ENCODE results near the gene SLC30A10.
A peak's percentile ranks its signal among the peaks of the same experiment; 100 is the strongest.
"Not testable (repeated sequence)": the region's sequence is repeated elsewhere in the genome, so short reads cannot be mapped to it uniquely, and the experiment has no call there.

Gene SLC30A10

DNA sequence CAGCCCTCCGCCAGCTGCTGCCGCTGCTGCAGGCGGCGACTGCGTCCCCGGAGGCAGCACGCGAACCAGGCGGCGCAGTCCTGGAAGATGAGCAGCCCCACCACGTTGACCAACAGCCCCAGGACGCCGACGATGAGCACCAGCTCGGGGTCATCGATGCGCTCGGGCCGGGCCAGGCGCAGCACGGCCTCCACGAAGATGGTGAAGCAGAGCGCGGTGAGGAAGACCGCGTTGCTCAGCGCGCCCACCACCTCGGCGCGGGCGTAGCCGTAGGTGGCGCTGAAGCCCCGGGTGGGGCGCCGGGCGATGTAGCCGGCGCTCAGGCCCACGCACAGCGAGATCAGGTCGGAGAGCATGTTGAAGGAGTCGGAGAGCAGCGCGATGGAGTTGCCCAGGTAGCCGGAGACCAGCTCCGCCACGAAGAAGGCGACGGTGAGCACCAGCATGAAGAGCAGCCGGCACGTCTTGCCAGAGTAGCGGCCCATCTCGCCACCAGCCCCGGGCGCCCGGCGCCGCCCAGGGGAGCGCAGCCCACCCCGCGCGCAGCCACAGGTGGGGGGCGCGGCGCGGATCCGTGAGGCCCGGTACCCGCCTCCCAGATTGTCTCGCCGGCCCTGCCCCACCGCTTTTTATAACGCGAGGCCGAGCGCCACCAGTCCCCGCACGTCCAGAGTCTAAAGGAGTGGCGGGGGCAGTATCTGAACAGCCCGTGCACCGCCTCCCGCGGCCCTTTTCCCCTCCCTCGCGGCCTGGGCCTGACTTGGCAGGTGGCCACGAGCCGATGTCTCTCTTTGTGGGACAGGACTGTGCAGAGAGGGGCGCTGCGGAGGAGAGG is at the start of gene SLC30A10:
SLC30A10 (minus strand) TSS at position 602 of the 835 bp plus-strand sequence; CDS start at position 485, 117 bp downstream.
- DNase-seq: peak in 1 of 3 donors; percentile 12

DNA sequence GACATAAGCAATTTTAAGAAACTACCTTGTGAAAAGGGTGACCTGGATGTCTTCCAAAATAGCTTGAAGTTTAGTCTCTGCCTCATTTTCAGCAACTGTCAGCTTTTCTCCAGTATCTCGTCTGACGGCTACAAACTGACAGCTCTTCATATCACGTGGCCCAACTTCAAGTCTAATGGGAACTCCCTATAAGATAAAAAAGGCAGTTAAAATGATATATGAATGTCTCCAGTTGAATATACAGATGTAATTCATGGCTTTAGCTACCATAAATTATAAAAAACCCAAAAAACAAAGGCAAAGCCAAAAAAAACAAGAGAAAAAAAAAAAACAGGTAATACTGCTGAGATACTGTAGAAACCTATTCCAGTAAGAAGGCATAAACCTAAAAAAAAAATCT is 44.9 kb upstream of the SLC30A10 start:
- no peak for DNase-seq

DNA sequence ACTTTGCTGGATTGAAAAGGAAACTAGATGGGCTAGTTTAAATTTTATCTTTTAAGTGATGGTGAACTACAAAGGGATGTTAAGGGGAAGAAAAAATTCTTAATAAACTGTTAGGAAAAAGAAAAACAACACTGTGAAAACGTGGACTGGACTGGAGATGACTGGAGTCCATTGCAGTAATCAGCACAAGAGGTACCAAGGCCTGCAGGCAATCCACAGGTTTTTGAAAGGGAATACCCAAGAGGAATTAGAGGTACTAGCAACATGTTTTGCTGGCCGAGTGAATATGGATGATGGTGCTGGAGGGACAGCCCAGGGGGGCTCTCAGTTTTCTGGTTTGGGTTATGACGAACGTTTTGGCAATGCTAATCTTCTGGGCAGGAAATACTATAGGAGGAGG is 39.0 kb upstream of the SLC30A10 start:
- no peak for DNase-seq

DNA sequence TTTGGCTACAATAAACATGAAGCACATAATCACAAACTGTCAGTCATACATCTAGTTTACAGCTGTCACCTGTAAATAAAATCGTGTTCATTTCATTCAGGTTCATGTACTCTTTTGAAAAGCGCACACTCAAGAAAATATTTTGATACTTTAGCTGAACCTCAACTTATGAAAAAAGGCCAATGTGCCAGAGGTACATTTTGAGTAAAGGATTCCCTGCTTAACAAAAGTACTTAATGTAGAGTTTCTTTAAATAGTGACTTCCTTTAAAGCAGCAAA is 37.7 kb upstream of the SLC30A10 start:
- DNase-seq: no peak

DNA sequence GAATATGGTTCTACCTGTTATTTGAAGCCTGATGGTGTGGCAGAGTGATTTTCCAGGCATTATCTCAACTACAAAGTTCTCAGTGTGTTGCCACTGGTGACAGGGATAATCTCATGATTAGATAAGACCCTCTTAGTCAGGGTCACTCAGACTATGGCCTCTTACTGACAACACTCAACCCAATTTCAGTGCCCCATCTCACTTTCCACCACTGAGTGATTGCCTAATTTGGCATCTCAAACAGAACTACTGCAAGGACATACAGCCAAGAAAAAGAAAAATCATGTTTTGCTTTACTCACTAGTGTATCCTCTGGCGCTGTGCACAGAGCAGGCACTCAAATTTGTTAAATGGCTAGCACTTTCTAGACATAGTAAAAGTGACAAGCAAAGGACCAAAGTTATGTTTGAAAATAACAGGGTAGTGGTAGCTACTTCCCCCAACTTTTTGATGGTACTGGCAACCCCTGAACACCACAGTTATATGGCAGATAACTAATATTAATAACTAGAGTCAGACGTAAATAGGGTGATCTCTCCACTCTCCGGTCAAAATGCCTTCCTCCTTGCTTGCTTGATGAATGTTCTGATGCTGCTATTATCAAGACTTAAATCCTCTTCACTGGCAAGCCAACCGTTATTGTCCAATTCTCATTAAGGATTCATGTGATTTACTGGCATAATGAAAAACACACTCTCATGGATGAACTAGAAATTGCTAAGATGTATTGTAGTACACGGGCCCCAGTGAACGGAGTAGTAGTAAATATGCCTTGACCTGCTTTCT is 37.1 kb upstream of the SLC30A10 start:
- no peak for DNase-seq

DNA sequence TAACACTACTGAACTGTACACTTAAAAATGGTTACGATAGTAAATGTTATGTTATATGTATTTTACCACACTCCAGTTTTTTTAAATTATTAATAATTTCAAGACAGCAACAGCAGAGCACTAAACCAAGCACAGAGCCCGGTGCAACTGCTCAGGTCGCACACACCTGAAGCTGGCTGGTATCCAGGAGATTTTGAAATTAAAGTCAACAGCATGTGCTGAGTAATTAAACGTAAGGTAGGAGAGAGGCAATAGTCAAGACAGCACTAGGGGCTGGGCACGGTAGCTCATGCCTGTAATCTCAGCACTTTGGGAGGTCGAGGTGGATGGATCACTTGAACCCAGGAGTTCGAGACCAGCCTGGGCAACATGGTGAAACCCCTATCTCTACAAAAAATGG is 35.1 kb upstream of the SLC30A10 start:
- DNase-seq: no peak

DNA sequence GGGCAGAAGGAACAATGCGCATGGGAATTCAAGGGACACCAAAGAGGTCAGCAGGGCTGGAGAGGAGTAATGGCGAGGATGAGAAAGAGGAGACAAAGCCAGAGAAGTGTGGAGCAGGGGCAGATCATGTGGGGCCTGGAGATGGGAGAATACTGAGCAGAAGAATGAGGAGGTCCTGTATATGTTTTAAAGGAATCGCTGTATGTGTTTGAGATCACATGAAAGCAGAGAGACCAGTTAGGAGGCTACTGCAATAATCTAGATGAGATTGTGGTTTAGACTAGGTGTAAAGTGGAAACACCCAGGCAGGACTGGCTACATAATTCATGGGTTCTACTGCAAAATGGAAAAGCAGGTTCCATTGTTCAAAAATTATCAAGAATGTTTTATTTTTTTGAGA is 33.3 kb upstream of the SLC30A10 start:
- DNase-seq: no peak

DNA sequence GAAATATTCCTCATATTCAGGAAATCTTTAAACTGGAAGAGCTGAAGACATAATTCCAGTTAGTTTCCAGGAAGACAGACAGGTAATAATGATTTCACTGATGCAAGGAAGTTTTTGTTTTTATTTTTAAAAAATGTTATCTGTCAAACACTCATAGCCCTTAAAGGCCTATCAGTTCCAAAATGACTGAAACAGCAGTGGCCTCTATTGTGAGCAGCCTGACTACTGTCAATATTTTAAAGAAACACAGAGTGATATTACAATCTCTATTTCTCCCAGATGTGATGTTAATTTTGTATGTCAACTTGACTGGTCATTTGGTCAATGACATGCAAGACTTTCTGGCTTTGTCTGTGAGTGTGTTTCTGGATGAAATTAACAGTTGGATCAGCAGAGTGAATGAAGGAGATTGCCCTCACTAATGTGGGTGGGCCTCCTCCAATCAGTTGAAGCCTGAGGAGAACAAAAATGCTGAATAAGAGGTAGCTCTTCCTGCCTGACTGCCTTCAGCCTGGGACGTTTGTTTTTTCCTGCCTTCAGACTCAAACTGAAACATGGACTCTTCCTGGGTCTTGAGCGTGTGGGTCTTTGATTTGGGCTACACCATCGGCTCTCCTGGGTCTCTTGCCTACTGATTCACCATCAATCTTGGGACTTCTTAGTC is 31.3 kb upstream of the SLC30A10 start:
- no peak for DNase-seq

DNA sequence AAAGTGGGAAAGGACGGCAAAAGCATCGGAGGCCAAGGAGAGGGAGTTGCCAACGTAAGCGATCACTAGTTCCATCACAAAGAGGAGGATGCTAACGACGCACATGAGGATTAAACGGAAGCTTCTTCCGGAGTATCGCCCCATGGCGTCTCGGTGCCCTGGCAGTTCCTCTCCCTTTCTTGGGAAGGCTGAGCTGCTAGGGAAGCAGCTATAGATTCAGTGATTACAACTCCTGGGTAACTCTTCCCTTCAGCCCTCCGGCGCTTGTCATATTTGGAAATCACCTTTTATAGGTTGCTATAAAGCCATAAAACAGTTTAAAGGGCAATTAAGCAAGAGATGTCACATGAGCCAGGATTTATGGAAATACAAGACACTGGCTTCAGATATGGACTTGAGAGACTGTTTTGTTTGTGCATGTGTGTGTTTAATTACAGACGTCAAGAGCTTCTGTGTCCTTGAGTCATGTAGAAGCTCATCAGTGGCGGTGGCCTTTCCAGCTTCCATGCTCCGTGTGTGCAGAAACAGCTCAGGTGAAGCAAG is 30.6 kb upstream of the SLC30A10 start:
- no peak for DNase-seq

DNA sequence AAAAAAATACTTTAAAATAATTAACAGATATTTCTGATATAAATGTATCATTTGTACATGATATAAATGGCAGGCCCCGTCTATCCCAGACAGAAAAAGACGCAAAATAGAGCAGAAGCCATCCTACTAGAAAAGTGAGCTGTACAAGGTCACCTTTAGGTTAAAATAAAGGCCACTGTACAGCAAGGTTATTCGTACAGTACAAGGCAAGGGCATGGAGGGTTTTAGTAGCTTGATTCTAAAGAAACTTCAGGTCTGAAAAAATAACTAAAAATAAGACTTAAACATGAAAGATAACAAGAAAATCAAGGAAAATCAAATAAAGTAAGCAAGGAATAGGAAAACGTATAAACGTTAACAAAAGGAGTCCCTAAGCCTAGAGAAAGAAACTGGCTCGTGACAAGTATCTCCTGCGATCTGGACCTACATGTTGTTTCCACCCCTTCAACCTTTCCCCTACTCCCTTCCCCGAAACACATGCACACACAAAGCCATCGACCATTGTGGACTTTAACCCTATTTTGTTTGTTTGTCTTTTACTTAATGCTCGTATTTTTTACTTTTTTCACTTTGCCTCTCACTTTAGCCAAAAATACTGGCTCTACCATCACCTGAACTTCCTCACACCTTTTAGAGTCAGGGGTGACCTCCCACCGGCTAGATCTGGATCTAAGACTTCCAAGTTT is 26.5 kb upstream of the SLC30A10 start:
- no peak for DNase-seq

DNA sequence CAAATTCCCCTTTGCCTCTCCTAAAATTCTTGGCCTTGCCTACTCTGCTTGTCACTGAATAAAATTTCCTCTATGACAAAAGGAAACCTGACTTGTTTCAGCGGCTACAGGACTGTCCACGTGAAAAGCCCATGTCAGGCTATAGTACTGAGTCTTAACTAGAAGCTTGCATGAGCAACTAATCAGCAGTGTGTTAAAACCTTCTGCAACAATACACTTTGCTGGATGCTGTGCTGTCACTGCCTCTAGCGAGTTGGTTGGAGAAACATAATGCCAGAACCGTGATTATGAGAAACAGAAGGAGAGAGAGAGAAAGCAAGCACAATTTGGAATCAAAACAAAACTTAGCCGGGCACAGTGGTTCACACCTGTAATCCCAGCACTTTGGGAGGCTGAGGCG is 25.7 kb upstream of the SLC30A10 start:
- no peak for DNase-seq

DNA sequence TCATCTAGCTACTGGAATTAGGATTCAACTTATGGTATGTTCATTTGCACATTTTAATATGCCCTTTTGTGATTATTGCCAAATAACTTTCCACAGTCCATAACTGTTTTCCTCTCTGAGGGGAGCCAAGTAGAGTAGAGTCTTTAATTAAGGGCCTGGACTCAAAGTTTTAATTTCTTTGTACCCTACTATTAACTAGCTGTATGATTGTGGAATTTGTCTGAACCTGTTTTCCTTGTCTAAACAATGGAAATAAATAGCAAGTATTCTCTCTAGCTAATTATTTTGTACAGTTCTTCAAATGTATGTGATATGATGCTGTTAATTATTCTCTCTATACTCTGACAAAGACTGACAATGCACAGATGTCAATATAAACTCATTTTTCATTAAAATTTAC is 24.0 kb upstream of the SLC30A10 start:
- no peak for DNase-seq

DNA sequence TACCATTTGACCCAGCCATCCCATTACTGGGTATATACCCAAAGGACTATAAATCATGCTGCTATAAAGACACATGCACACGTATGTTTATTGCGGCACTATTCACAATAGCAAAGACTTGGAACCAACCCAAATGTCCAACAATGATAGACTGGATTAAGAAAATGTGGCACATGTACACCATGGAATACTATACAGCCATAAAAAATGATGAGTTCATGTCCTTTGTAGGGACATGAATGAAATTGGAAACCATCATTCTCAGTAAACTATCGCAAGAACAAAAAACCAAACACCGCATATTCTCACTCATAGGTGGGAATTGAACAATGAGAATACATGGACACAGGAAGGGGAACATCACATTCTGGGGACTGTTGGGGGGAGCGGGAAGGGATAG is 20.9 kb upstream of the SLC30A10 start:
- DNase-seq: not testable (repeated sequence)

DNA sequence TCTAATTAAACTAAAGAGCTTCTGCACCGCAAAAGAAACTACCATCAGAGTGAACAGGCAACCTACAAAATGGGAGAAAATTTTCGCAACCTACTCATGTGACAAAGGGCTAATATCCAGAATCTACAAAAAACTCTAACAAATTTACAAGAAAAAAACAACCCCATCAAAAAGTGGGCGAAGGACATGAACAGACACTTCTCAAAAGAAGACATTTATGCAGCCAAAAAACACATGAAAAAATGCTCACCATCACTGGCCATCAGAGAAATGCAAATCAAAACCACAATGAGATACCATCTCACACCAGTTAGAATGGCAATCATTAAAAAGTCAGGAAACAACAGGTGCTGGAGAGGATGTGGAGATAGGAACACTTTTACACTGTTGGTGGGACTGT is 20.4 kb upstream of the SLC30A10 start:
- DNase-seq: not testable (repeated sequence)

DNA sequence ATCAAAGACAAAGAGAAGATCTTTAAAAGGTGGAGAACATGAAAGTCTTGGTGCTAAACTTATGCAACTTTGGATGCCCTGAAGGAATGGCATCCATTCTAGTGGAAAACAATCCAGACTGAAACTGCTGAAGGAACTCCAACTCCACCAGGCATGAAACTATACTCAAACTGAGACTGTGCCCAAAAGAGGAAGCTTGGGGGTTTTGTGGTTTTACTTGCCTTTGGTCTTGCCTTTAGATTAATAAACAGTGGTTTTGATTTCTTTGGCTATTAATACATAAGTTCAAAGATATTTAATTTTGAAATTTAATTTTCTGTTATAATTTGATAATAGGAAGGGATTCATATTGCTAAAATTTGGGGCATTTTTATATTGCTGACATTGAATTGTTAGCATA is 17.4 kb upstream of the SLC30A10 start:
- peak; percentile 37 to 59 (median 45) for DNase-seq

DNA sequence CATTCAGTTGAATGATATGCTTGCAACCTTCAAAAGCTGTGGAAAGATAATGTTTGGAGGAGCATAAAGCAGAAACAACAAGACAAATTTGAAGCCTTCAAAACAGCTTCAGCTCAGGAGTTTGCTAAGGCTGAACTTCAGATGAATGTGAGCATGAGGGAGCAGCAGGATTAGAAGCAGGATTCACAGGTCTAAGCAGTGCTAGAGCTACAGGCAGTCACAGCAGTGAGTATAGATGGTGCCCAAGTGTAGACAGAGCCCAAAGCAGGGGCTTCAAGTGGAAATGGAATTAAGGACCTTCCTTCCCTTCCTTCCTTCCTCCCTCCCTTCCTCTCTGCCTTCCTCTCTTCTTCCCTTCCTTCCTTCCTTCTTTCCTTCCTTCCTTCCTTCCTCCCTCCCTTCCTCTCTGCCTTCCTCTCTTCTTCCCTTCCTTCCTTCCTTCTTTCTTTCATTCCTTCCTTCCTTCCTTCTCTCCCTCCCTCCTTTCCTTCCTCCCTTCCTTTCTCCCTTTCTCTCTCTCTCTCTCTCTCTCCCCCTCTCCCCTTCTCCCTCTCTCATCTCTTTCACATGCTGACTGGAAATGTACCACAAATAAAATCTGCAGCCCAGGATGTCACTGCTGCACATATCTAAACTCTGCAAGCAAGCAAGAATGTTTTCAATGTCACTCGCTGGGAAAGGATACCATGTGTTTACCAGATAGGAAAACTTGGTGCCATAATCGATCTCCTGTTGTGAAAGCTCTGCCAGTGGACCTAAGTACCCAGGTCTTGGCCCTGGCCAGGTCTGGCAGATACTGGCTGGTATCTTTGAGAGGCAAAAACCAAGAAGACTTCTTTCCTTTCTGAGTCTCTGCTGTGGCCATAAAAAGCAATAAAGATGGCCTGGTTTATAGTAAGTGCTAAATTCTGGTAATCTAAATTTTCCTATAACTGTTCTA is 13.1 kb upstream of the SLC30A10 start:
- DNase-seq: no peak

DNA sequence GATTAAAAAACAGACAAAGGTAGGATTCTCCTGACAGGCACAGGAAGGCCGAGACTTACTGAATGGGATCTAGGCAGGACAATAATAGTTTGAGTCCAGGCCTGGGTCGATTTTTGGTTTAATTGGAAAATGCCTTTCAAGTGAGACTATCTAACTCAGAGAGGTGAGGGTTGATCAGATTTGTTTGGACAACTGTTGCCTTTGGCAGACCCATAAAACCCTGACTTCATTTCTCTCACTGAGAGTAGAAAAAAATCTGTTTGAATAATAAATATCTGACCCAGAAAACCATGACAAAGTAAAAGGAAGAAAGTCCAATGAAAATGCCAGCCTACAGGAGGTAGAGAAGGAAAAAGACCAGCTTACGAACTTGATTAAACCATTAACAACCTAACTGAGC is 12.3 kb upstream of the SLC30A10 start:
- no peak for DNase-seq

DNA sequence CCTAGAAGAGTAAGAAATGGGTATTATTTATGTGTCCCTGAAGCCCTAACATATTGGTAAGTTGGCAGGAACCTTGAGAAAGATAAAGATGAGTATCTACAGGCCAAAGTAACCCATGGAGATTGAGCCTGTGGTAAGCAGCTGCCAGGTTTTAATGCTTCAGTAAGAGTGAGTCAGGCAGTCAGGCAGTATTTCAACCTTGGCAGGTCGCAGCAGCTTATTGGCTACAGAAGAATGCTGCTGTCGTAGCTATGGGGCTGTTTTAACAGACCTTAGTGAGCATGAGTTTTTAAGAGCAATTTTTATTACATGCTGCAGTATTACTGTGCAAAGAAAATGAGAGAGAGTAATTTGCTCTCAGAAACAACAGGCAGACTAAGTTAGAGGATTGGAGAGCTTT is 10.3 kb upstream of the SLC30A10 start:
- DNase-seq: no peak

DNA sequence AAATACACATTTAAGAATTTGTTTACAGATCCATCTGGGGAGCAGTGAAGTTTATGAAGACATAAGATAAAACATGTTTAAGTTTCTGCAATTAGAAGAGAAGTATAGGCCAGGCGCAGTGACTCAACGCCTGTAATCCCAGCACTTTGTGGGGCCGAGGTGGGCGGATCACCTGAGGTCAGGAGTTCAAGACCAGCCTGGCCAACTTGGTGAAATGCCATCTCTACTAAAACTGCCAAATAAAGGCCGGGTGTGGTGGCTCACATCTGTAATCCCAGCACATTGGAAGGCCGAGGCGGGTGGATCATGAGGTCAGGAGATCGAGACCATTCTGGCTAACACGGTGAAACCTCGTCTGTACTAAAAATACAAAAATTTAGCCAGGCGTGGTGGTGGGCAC is 5.4 kb upstream of the SLC30A10 start:
- not testable (repeated sequence) for DNase-seq

DNA sequence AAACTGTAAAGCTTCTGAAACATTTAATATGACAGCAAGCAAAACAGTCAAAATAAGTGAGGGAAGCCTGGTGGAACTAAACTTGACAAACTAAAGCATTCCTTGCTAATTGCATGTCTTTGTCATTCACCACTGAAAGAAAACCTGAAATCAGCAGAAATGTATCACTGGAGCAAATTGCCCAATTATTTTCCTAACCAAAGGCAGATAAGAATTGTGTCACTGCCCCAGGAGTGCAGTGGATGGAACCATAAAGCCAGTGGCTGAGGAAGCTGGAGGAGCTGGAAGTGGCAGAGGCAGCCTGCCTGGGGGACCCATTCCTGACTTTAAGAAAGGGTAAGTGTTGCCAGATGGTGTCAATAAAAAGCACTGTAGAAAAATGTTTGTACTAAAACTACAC is 2.7 kb upstream of the SLC30A10 start:
- DNase-seq: no peak

DNA sequence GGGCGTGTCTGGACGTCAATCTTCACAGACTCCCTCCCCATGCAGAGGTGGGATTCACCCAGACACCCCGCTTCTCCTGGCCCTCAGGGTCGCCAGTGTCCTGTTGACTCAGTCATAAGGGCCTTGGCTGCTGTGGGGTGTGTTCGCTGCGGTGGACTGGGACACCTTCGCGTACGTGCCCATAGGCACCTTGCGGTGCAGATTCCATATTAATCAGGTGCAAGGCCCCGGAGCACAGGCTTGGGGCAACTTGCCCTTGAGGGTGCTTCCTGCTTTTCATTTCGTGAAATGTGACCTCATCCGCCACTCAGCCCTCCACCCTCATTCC is 398 bp upstream of the SLC30A10 start:
- DNase-seq: no peak

All from suppressor macrophage treated with lipopolysaccharide for 1 hour (primary cell).